NCI-H1048 (cell line): ENCODE measurements around the gene FBXW10B.
"Not testable (repeated sequence)": the region's sequence is repeated elsewhere in the genome, so short reads cannot be mapped to it uniquely, and the experiment has no call there.

Experiments
- DNase-seq: peaks from one replicate; lab custom pipeline; 2025; lab: John Stamatoyannopoulos, UW

FBXW10B gene

DNA sequence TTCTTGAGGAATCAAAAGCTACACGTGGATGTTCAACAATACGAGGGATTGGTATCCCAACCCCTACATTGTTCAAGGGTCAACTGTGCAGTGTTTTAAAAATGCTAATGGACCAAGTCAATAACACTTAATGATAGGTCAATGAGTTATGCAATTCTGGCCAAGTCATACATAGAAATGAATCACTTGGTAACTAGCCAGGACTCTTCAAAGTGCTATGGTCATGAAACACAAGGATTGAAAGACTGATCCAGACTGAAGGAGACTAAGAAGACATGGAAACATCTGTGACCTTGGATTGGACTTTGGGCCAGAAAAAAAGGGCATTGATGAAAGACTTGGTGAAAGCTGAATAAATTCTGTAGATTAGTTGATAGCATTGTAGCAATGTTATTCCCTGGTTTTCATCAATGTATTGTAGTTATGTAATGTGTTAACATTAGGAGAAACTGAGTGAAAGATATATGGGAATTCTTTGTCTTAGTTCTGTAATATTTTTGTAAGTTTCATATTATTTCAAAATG lies 11.5 kb upstream of the FBXW10B start:
- DNase-seq: not testable (repeated sequence)

DNA sequence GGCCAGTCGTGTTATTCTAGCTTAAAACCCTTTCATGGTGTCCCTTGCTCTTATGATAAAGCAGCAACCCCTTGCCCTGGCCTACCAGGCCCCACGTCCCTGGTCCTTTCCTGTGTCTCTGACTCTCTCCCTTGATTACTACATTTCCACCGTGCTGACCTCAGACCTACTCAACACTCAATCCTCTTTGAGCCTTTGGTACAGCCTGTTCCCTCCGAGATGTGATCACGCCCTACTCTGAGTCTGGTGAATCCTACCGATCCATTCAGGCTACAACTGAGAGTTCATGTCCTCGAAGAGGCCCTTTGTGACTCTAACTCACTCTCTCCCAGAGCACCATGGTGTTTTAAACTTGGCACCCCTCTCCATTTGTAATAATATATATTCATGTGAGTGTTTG lies 10.5 kb upstream of the FBXW10B start:
- DNase-seq: not testable (repeated sequence)

DNA sequence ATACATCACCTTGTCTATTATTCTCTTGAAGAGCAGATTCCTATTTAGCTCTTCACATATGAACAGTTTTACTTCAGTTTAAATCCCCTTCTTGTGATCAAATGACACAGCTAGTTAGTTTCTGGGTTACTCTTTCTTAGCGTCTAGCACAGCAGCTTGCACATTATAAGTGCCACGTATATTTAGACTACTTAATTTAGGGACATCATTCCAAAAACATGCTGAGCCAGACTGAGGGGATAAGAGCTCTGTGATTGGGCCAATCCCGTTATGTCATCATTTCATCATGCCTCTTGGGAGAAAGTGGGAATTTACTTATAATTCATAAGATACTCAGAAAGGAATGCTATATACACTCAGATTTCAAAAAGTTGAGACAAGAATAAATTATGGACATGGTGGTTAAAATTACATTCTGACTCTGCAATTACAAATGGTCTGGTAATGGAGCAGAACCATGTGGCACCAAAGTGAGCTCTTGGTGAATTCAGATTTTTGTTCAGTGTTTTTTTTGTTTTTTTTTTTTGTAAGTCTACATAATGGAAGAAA lies 4.2 kb upstream of the FBXW10B start:
- not testable (repeated sequence) for DNase-seq

GRCh38 chr17:15623255-15623654 lies 3.8 kb upstream of the FBXW10B start:
- not testable (repeated sequence) for DNase-seq

GRCh38 chr17:15622124-15622523 lies 2.6 kb upstream of the FBXW10B start:
- not testable (repeated sequence) for DNase-seq

DNA sequence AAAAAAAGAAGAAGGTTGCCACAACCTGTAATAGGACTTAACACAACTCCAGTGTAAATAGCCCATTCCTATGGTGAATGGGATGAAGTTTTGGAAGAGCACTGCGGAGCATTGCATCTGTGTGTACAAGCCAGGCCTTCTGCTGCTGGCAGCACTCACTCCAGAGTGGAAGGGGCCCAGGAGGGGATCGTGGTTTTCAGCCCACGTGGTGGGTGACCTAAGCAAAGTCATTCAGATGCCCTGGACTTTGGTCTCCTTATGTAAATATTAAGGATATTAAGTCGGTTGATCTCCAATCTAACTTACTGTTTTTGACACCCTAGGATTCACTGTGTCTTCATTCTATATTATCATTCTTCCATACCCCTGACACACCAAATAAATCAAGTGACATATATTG lies 2.7 kb downstream of the FBXW10B start:
- not testable (repeated sequence) for DNase-seq

DNA sequence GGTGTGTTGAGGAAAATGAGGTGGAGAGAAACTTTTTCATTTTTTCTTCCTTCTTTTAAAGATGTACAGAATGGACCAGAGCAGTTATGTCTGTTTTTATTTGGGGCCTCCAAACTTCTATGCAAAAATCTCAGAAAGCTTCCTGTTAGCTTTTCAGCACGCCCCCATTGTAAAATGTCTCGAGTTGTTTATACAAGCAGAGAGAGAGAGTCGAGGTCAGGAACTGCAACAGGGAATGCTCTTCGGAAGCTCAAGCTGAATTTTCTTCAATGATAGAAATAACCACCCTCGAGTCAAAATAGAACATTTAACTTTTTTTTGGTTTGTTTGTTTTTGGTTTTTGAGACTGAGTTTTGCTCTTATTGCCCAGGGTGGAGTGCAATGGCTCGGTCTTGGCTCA lies 3.7 kb downstream of the FBXW10B start:
- not testable (repeated sequence) for DNase-seq

GRCh38 chr17:15613111-15613510 lies 6.4 kb downstream of the FBXW10B start:
- not testable (repeated sequence) for DNase-seq

- not testable (repeated sequence) for DNase-seq
These were observed 26.5 kb downstream of the FBXW10B start for GRCh38 chr17:15592960-15593359.

DNA sequence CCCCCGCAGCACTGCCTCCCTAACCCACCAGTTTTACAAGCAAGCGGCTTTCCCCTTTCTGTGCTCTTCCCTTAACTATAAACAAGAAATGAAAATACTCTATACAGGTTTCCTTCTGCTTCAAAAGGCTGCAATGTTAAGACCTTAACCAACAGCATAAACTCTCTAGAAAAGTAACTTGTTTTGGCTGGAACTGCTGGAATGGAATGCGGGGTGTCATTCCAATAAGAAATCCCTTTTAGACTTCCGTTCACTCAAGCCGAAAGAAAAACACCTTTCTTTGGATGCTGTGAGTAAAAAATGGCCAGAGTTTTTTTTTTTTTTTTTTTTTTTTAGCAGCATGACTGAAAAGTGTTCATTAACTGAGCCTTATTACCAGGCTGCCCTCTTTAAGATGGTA lies 27.5 kb downstream of the FBXW10B start:
- DNase-seq: not testable (repeated sequence)

DNA sequence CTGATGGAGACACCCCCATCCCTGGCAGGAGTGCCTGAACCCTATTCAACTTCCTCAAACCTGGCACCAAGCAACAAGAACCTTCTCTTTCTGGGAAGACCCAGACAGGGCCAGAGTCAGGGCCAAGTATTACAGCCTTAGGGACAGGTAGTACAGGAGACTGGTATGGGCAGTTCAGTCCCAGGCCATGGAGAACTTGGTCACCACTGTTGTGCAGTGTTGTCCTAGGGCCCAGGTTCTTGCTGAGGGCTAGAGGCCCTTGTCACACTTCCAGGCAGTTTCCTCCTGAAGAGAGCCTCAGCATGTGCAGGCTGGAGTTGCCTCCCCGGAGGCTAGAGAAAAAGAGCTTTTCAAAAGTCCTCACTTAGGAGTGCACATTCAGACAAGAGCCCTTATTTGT lies 28.7 kb downstream of the FBXW10B start:
- DNase-seq: not testable (repeated sequence)

DNA sequence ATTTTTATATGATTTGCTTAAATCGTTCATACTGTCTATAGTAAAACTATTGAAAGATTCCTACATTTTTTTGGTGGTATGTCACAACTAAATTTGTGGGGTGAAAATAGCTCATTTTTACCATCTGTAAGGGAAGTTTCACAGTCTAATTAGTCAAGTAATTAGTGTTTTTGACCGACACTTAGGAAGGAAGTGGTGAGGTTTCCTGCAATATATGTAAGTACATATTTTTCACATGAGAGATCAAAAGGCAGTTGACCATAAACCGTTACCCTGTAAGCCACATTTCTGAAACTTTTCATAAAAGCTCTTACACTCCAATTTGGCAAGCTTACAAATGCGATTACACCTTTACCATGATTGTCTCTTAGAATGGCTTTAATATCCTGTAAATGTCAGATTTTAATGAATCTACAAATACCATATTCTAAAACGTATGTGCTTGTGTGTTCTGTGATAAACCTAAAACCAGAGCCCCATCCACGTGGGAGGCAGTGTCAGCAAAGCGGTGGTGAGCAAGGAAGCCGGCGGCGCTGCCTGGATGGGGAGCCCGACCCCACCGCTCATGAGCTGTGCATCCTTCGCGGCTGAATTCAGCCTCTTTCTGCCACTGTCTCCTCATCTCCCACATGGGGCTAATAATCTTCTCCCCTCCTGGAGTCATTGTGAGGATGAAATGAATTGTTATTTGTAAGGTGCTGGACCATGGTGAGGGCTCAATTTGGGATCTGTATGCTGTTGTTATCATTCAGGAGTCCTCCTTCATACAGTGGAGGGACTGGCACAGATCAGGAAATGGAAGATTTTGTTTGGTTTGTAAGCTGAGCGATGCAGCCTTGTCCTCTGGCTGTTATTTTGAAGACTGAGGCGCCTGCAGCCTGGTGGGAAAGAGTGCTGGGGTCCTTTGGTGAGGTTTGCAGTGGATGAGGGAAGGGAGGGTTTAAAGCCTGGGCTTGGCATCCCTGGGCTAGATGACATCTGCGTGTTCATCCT lies 29.7 kb downstream of the FBXW10B start:
- DNase-seq: not testable (repeated sequence)

GRCh38 chr17:15588017-15588416 lies 31.5 kb downstream of the FBXW10B start:
- not testable (repeated sequence) for DNase-seq

DNA sequence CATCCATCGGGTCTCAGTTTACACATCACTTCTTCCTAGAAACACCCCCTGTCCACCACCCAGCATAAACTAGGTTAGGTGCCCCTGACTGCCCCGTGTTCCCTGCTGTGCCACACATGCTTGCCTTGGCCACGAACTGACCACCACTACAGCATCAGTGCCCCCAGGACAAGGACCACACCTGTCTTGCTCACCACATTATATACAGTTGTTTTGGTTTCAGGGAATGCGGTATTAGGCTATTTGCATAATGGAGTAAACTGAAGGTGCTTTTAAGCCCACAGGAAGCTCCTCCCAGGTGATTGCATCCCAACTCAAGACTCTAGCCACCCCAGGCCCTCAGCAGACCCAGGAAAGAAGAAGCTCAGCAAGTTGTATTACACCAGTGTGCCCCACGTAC lies 36.2 kb downstream of the FBXW10B start:
- not testable (repeated sequence) for DNase-seq

GRCh38 chr17:15581462-15581861 lies 38.0 kb downstream of the FBXW10B start:
- not testable (repeated sequence) for DNase-seq

- DNase-seq: not testable (repeated sequence)
These were observed 42.7 kb downstream of the FBXW10B start for GRCh38 chr17:15576848-15577247.

DNA sequence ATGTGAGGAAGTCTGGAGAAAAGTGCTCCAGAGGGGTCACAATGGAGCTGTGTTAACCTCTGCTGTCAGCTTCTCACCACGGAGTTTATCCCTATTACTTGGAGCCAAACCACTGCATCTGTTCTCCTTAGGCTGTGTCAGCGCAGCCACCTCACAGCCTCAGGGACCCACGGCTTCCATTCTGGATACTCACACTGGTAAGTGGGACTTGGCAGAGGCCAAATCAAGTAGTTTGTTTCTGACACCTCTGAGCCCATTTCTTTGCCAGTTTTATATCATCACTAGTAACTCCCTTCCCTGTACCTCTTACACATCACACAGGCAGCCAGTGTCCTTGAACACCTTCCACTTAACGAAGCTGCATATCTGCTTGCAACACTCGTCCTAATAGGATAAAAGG lies 44.8 kb downstream of the FBXW10B start:
- DNase-seq: not testable (repeated sequence)

DNA sequence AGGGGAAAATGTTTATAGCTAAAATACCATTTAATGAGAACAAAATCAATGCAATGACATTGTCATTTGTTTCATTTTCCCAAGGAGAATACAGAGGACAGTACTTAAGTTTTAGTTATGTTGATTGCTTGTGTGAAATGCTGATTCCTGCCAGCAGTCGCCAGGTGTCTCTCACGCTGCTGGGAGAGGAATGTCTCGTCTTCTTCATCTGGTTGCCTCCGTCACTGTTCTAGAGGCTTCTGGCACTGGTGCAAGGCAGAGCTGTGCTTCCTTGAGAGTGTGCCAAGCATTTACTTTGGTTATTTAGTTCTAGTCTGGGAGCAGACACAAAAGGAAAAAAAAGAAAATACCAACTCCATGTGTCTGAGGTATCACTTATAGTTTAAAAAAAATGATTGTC lies 45.6 kb downstream of the FBXW10B start:
- not testable (repeated sequence) for DNase-seq
